ENCODE data around the gene PRPSAP2.

DNA sequence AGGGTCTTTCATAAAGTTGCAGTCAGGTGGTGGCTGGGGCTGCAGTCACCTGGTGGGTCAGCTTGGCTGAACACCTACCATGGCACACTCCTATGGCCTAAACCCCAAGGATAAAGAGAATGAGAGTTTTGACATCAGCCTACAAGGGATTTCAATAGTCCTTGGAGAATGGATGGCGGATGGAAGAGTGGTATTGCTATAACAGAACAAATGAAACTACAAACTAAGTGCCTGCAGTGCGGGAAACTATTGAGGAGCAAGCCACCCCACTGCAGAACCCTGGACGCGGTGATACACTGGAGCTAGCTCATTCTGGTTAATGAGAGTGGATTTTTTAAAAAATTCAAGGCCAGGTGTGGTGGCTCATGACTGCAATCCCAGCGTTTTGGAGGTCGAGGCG lies 3.0 kb upstream of the PRPSAP2 start:
- TF ChIP-seq CTCF (conservative IDR thresholded peaks at IDR 0.05 in 1 of 2, IDR thresholded peaks at IDR 0.05 in 1 of 2; ENCODE audit: extremely low read depth in 1 of 2, insufficient read depth in 1 of 2, low read depth in 1 of 2, low read length in 2 of 2) (no peak), EZH2 (IDR thresholded peaks at IDR 0.05; ENCODE audit: borderline replicate concordance, low read length) (no peak)
